Coronary artery (tissue), 2 donors: ENCODE data around the gene MYO7B.

Experiments
- DNase-seq: peaks from one replicate; pipeline ENCODE4 v3.0.0-alpha.2; 2017; ENCODE audit warnings: low spot score
- H3K27ac ChIP-seq, 2 donors: fragments of 200-600 bp; sonication (generic); one replicate each; pipeline ENCODE4 v1.5.1; 2016 to 2019
- H3K4me3 ChIP-seq: fragments of 200-600 bp; sonication (generic); 2 replicates; pipeline ENCODE4 v1.5.1; 2016; ENCODE audit warnings: mild to moderate bottlenecking, moderate library complexity
- TF ChIP-seq, protein P1 (sequence below): fragments of 200-600 bp; sonication (generic); IDR thresholded peaks from one replicate; pipeline ENCODE4 v1.5.1; 2019; ENCODE audit warnings: antibody characterized with exemption

Gene MYO7B

GRCh38 chr2:127581516-127582490 is 46.3 kb downstream of the MYO7B start:
- TF ChIP-seq, protein P1, sequence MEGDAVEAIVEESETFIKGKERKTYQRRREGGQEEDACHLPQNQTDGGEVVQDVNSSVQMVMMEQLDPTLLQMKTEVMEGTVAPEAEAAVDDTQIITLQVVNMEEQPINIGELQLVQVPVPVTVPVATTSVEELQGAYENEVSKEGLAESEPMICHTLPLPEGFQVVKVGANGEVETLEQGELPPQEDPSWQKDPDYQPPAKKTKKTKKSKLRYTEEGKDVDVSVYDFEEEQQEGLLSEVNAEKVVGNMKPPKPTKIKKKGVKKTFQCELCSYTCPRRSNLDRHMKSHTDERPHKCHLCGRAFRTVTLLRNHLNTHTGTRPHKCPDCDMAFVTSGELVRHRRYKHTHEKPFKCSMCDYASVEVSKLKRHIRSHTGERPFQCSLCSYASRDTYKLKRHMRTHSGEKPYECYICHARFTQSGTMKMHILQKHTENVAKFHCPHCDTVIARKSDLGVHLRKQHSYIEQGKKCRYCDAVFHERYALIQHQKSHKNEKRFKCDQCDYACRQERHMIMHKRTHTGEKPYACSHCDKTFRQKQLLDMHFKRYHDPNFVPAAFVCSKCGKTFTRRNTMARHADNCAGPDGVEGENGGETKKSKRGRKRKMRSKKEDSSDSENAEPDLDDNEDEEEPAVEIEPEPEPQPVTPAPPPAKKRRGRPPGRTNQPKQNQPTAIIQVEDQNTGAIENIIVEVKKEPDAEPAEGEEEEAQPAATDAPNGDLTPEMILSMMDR = no peak
- no peak overlapping the region for H3K27ac ChIP-seq
- peak; percentile 66 for DNase-seq
- no peak overlapping the region for H3K4me3 ChIP-seq

GRCh38 chr2:127582863-127583861 is 47.7 kb downstream of the MYO7B start:
- no peak overlapping the region for H3K27ac ChIP-seq
- H3K4me3 ChIP-seq = no peak overlapping the region
- TF ChIP-seq, protein P1 = no peak
- DNase-seq = peak; percentile 68

DNA sequence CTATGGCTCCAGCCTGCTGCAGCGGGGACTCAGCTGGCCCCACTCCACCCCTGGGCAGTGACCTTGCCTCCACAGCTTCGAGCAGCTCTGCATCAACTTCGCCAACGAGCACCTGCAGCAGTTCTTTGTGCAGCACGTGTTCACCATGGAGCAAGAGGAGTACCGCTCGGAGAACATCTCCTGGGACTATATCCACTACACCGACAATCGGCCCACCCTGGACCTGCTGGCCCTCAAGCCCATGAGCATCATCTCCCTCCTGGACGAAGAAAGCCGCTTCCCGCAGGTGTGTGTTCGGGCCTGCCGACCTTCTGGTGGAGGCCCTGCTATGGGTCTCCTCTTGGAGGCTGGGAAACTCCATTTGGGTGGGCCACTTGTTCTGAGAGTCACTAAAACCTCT is 48.6 kb downstream of the MYO7B start:
- TF ChIP-seq, protein P1 = no peak
- peak; percentile 58 for DNase-seq

GRCh38 chr2:127584516-127585033 is 49.1 kb downstream of the MYO7B start:
- TF ChIP-seq, protein P1 = no peak
- H3K27ac ChIP-seq = no peak overlapping the region
- DNase-seq = peak; percentile 64
- no peak overlapping the region for H3K4me3 ChIP-seq

More for the DNA sequence above, 48.6 kb downstream of the MYO7B start:
- H3K4me3 ChIP-seq = no peak overlapping the region
- no peak overlapping the region for H3K27ac ChIP-seq

DNA sequence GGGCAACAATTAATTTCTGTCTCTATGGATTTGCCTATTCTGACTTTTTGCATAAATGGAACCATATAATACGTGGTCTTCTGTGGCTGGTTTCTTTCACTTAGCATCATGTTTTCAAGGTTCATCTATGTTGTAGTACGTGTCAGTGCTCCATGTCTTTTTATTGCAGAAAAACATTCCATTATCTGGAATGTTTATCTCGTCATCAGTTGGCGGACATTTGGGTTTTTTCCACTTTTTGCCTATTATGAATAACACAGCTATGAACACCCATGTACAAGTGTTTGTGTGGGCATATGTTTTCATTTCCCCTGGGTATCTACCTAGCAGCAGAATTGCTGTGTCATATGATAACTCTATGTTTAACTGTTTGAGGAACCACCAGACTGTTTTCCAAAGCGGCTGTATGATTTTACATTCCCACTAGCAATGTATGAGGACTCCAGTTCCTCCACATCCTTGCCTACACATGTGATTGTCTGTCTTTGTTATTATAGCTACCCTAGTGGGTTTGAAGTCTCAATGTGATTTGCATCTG is 49.9 kb downstream of the MYO7B start:
- H3K27ac ChIP-seq = no peak overlapping the region
- TF ChIP-seq, protein P1 = no peak
- H3K4me3 ChIP-seq = no peak overlapping the region
- no peak for DNase-seq

DNA sequence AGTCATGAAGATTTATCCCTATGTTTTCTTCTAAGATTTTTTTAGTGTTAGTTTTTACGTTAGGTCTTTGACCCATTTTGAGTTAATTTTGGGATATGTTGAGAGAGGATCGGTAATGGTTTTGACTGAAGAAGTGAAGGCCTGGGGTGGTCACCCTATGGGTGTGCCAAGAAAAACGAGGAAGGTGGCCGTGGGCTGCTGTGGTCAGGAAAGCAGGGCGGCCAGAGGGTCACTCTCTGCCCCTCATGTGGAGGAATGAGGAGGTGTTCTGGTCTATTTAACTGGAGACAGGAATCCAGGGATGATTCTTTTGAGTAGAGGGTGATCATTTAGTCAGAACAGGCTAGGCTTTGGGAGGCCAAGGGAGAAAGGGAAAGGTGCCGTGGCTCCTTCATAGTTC is 50.7 kb downstream of the MYO7B start:
- TF ChIP-seq, protein P1 = no peak
- H3K27ac ChIP-seq = no peak overlapping the region
- DNase-seq = no peak
- H3K4me3 ChIP-seq = no peak overlapping the region
